Measurements from ENCODE around the gene FZD10.

- TF ChIP-seq ISL1 (CRISPR knock-in tag; IDR thresholded peaks at IDR 0.05) (no peak), CSRNP3 (CRISPR knock-in tag; IDR thresholded peaks at IDR 0.05) (no peak), ZFP3 (CRISPR knock-in tag; IDR thresholded peaks at IDR 0.05) (no peak), PATZ1 (CRISPR knock-in tag; IDR thresholded peaks at IDR 0.05; ENCODE audit: borderline replicate concordance) (no peak), TCF4 (CRISPR knock-in tag; IDR thresholded peaks at IDR 0.05; ENCODE audit: borderline replicate concordance) (no peak)
Observed at GRCh38 chr12:130142736-130143135, 19.5 kb upstream of the FZD10 start.

All from SK-N-SH treated with all-trans-retinoic acid at 6 μM for 48 hours (cell line).